IMR-90 (cell line): ENCODE data around the gene FRMD4B. TPM values are rescaled to one million over a fixed set of nuclear protein-coding genes. Genes with fewer than 3 reads are reported as not detected.

Source experiments
- ATAC-seq: fragments of 200-7000 bp; cut with Tn5 transposase; 2 replicates; pipeline ENCODE4 v1.9.1; 2020; ENCODE audit warnings: low read depth, mild to moderate bottlenecking, moderate library complexity
- BruUV-seq: library from RNA; stranded (reverse); fragments of 400-500 nt; replicated peaks from 2 replicates; lab custom pipeline; 2021; lab: Mats Ljungman, UMichigan
- CTCF ChIA-PET: fragments of 300-600 bp; formaldehyde crosslinking; extraction: SDS; loops from one replicate; lab custom pipeline; 2021; ENCODE audit warnings: antibody characterized with exemption; lab: Yijun Ruan, JAX
- POLR2A ChIA-PET: fragments of 300-600 bp; sonication (Branson Sonifier 250); formaldehyde crosslinking; loops from one replicate; lab custom pipeline; 2022; ENCODE audit warnings: antibody characterized with exemption; ENCODE audit not compliant: unreplicated experiment; lab: Charles Lee
- DNase-seq: peaks from one replicate; pipeline ENCODE4 v3.0.0; 2013
- H2AFZ ChIP-seq: replicated peaks from 2 replicates; pipeline ENCODE3; 2013; ENCODE audit warnings: low read length, mild to moderate bottlenecking; ENCODE audit not compliant: poor library complexity
- H2AK5ac ChIP-seq: 2 replicates; pipeline ENCODE4 v1.6.1; 2013; ENCODE audit warnings: low read depth, low read length, inconsistent platforms
- H2AK9ac ChIP-seq: replicated peaks from 2 replicates; pipeline ENCODE3; 2013; ENCODE audit warnings: mild to moderate bottlenecking, low read depth, low read length, moderate library complexity; ENCODE audit not compliant: poor library complexity
- H2BK120ac ChIP-seq: 2 replicates; pipeline ENCODE4 v1.6.1; 2013; ENCODE audit warnings: low read depth, low read length, inconsistent platforms
- H2BK15ac ChIP-seq: 3 replicates; pipeline ENCODE4 v1.6.1; 2013; ENCODE audit warnings: low read depth, low read length, inconsistent platforms
- H2BK20ac ChIP-seq: 2 replicates; pipeline ENCODE4 v1.6.1; 2013; ENCODE audit warnings: low read depth, mild to moderate bottlenecking, inconsistent platforms, low read length, moderate library complexity
- H2BK5ac ChIP-seq: 2 replicates; pipeline ENCODE4 v1.6.1; 2013; ENCODE audit warnings: mild to moderate bottlenecking, low read depth, low read length, inconsistent platforms; ENCODE audit not compliant: poor library complexity, severe bottlenecking
- H3K14ac ChIP-seq: replicated peaks from 2 replicates; pipeline ENCODE4 v1.6.1; 2013; ENCODE audit warnings: low read depth, low read length, inconsistent platforms
- H3K18ac ChIP-seq: 2 replicates; pipeline ENCODE4 v1.6.1; 2013; ENCODE audit warnings: low read depth, low read length, control low read depth
- H3K23ac ChIP-seq: 2 replicates; pipeline ENCODE4 v1.6.1; 2013; ENCODE audit warnings: low read depth, low read length, inconsistent platforms
- H3K27ac ChIP-seq: 2 replicates; pipeline ENCODE4 v1.5.1; 2013; ENCODE audit warnings: mild to moderate bottlenecking, control low read depth, low read length; ENCODE audit not compliant: insufficient read depth
- H3K27me3 ChIP-seq: 2 replicates; pipeline ENCODE4 v1.6.1; 2013; ENCODE audit warnings: low read length; ENCODE audit not compliant: control insufficient read depth, insufficient read depth
- H3K36me3 ChIP-seq: 2 replicates; pipeline ENCODE4 v1.6.1; 2013; ENCODE audit warnings: low read length, mixed read lengths; ENCODE audit not compliant: control insufficient read depth, insufficient read depth
- H3K4ac ChIP-seq: 2 replicates; pipeline ENCODE4 v1.6.1; 2013; ENCODE audit warnings: low read depth, low read length, inconsistent platforms
- H3K4me1 ChIP-seq: 2 replicates; pipeline ENCODE4 v1.6.1; 2013; ENCODE audit warnings: low read length, mixed read lengths; ENCODE audit not compliant: control insufficient read depth, insufficient read depth
- H3K4me2 ChIP-seq: 2 replicates; pipeline ENCODE4 v1.6.1; 2013; ENCODE audit warnings: low read depth, mild to moderate bottlenecking, control low read depth, low read length, moderate library complexity
- H3K4me3 ChIP-seq: 2 replicates; pipeline ENCODE4 v1.5.1; 2013; ENCODE audit warnings: low read depth, mild to moderate bottlenecking, control low read depth, low read length, moderate library complexity; ENCODE audit not compliant: insufficient read depth
- H3K56ac ChIP-seq: 2 replicates; pipeline ENCODE4 v1.6.1; 2013; ENCODE audit warnings: low read length, inconsistent platforms; ENCODE audit not compliant: insufficient read depth; ENCODE audit errors: extremely low read depth
- H3K79me1 ChIP-seq, 2 experiments: 2 replicates each; pipeline ENCODE4 v1.6.1; 2013; ENCODE audit warnings: low read length in 2 of 2, inconsistent platforms in 1 of 2, low read depth in 1 of 2
- H3K9ac ChIP-seq: 2 replicates; pipeline ENCODE4 v1.6.1; 2013; ENCODE audit warnings: low read depth, low read length, control low read depth
- H3K9me1 ChIP-seq: 2 replicates; pipeline ENCODE4 v1.6.1; 2013; ENCODE audit warnings: low read length, inconsistent platforms; ENCODE audit not compliant: insufficient read depth
- H3K9me3 ChIP-seq: 2 replicates; pipeline ENCODE4 v1.6.1; 2013; ENCODE audit warnings: low read length; ENCODE audit not compliant: control insufficient read depth, insufficient read depth
- H4K20me1 ChIP-seq: 2 replicates; pipeline ENCODE4 v1.6.1; 2013; ENCODE audit warnings: low read length, inconsistent platforms; ENCODE audit not compliant: insufficient read depth
- H4K5ac ChIP-seq: 2 replicates; pipeline ENCODE4 v1.6.1; 2013; ENCODE audit warnings: mild to moderate bottlenecking, low read depth, low read length, control low read depth
- H4K8ac ChIP-seq, 2 experiments: 2 replicates each; pipeline ENCODE4 v1.6.1; 2013; ENCODE audit warnings: low read depth in 2 of 2, low read length in 2 of 2, control low read depth in 1 of 2, inconsistent platforms in 1 of 2
- H4K91ac ChIP-seq: 2 replicates; pipeline ENCODE4 v1.6.1; 2013; ENCODE audit warnings: low read depth, low read length, inconsistent platforms; ENCODE audit not compliant: insufficient read depth
- CEBPB ChIP-seq: IDR thresholded peaks from 2 replicates; pipeline ENCODE4 v1.6.1; 2012; ENCODE audit warnings: low read depth, low read length, improper control_type of control experiment
- CHD1 ChIP-seq: IDR thresholded peaks from 2 replicates; pipeline ENCODE4 v1.6.1; 2012; ENCODE audit warnings: low read depth, low read length, improper control_type of control experiment
- MAZ ChIP-seq: IDR thresholded peaks from 2 replicates; pipeline ENCODE4 v1.6.1; 2012; ENCODE audit warnings: low read depth, mild to moderate bottlenecking, low read length, improper control_type of control experiment, moderate library complexity, borderline replicate concordance
- WGBS, 2 experiments: methylation state at CpG; one replicate each; pipeline versions ENCODE4 v1.1.5 to v1.1.7; 2013; ENCODE audit warnings: missing lambda C conversion rate in 2 of 2; ENCODE audit not compliant: insufficient read length in 1 of 2; ENCODE audit errors: extremely low coverage in 2 of 2; 5-methylcytosine and 5-hydroxymethylcytosine counted together
- dilution Hi-C: fragments of 300-500 bp; cut with HindIII; formaldehyde crosslinking; loops from one replicate; pipeline ENCODE4 v1.14.3; 2018; ENCODE audit warnings: low sequenced_read_pairs; ENCODE audit not compliant: unreplicated experiment
- in situ Hi-C: fragments of 300-500 bp; cut with MboI; formaldehyde crosslinking; loops from 3 replicates; pipeline ENCODE4 v1.14.3; 2019; ENCODE audit warnings: low sequenced_read_pairs, inconsistent platforms, mixed read lengths
- intact Hi-C: fragments of 100-400 bp; cut with micrococcal nuclease; formaldehyde crosslinking; loops from 2 replicates; pipeline ENCODE4 v1.10.0; 2022
- polyA plus RNA-seq, 3 experiments: library from polyadenylated mRNA; depleted of rRNA; stranded (reverse); fragments of >200 nt; gene quantifications; 2 replicates each; pipeline ENCODE4 v1.2.3, GENCODE V29; 2012; ENCODE audit warnings: low replicate concordance in 1 of 3
- total RNA-seq: library from RNA; depleted of rRNA; stranded (reverse); fragments of >200 nt; gene quantifications from 2 replicates; pipeline ENCODE4 v1.2.3, GENCODE V29; 2012
- TF ChIP-seq, protein P1 (sequence below): conservative IDR thresholded peaks from 2 replicates; pipeline ENCODE4 v1.5.1; 2012; ENCODE audit warnings: mild to moderate bottlenecking, low read depth, low read length, improper control_type of control experiment
- TF ChIP-seq, protein P2 (sequence below): fragments of 150-350 bp; IDR thresholded peaks from 2 replicates; pipeline ENCODE4 v1.6.1; 2016; ENCODE audit warnings: low read depth, mild to moderate bottlenecking, low read length, moderate library complexity, borderline replicate concordance

Gene FRMD4B
- total and polyA plus RNA-seq, 2 of the 4 experiments (the other 2 are of a cell fraction): 0.14 to 0.36 TPM

DNA sequence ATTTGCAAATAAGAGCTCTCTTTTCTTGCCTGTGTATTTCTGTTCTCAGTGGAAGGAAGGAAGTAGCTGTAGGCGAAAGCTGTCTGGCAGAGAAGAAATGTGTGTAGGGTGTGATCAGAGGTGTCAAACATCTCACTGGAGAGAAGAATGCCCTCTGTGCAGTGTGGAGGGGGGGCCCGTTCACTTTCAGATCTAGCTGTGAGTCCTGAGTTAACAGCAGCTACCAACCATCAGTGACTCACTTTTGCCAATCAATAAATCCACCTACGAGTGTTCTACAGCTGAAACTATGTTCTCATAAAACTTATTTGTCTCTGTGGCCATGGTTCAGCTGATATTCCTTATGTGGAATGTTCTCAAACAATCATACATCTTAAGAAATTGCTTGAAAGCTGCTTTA, 103.7 kb downstream of the FRMD4B start:
- H4K5ac ChIP-seq: no peak overlapping the region
- H4K8ac ChIP-seq: no peak overlapping the region
- ChIA-PET POLR2A (no interaction called here), CTCF (interaction anchor here (0.6 to 1.1 kb wide), 2 partner anchors 28 to 39 kb away, joined by 3 to 4 read pairs; no protein-coding TSS in a partner anchor)
- H2BK5ac ChIP-seq: no peak overlapping the region
- no peaks in the 10 kb centered on the region for H3K79me1 ChIP-seq
- dilution Hi-C loops (no loop called here), intact Hi-C loops (no loop called here), in situ Hi-C loops (no loop called here)
- no peak overlapping the region for H2AK5ac ChIP-seq
- no peak overlapping the region for H3K4me2 ChIP-seq
- no peak overlapping the region for H2BK20ac ChIP-seq
- no peak overlapping the region for H2AFZ ChIP-seq
- H3K36me3 ChIP-seq: no peaks in the 10 kb centered on the region
- H3K9me3 ChIP-seq: no peaks in the 10 kb centered on the region
- H3K23ac ChIP-seq: no peak overlapping the region
- no peak overlapping the region for H3K18ac ChIP-seq
- no peak overlapping the region for H3K14ac ChIP-seq
- no peak for TF ChIP-seq CEBPB
- TF ChIP-seq, protein P1, sequence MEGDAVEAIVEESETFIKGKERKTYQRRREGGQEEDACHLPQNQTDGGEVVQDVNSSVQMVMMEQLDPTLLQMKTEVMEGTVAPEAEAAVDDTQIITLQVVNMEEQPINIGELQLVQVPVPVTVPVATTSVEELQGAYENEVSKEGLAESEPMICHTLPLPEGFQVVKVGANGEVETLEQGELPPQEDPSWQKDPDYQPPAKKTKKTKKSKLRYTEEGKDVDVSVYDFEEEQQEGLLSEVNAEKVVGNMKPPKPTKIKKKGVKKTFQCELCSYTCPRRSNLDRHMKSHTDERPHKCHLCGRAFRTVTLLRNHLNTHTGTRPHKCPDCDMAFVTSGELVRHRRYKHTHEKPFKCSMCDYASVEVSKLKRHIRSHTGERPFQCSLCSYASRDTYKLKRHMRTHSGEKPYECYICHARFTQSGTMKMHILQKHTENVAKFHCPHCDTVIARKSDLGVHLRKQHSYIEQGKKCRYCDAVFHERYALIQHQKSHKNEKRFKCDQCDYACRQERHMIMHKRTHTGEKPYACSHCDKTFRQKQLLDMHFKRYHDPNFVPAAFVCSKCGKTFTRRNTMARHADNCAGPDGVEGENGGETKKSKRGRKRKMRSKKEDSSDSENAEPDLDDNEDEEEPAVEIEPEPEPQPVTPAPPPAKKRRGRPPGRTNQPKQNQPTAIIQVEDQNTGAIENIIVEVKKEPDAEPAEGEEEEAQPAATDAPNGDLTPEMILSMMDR: no peak
- no peak for TF ChIP-seq CHD1
- TF ChIP-seq, protein P2, sequence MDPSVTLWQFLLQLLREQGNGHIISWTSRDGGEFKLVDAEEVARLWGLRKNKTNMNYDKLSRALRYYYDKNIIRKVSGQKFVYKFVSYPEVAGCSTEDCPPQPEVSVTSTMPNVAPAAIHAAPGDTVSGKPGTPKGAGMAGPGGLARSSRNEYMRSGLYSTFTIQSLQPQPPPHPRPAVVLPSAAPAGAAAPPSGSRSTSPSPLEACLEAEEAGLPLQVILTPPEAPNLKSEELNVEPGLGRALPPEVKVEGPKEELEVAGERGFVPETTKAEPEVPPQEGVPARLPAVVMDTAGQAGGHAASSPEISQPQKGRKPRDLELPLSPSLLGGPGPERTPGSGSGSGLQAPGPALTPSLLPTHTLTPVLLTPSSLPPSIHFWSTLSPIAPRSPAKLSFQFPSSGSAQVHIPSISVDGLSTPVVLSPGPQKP: no peak
- TF ChIP-seq MAZ: no peak
- peaks cover 2% of the 10 kb centered on the region; the same call in 1 of the 2 replicates for H3K27me3 ChIP-seq
- no peak overlapping the region for H4K91ac ChIP-seq
- no peak overlapping the region for H3K4me3 ChIP-seq
- H3K9ac ChIP-seq: no peak overlapping the region
- WGBS, 2 experiments: no CpG with 5 or more reads among the region's 3 CpGs
- ATAC-seq (no peak), DNase-seq (no peak)
- H3K9me1 ChIP-seq: no peaks in the 10 kb centered on the region
- no peak overlapping the region for H3K4ac ChIP-seq
- BruUV-seq: no TSS peak
- no peak overlapping the region for H3K56ac ChIP-seq
- no peak overlapping the region for H3K27ac ChIP-seq
- no peak overlapping the region for H2BK15ac ChIP-seq
- no peak overlapping the region for H2BK120ac ChIP-seq
- no peaks in the 10 kb centered on the region for H3K4me1 ChIP-seq
- no peaks in the 10 kb centered on the region for H4K20me1 ChIP-seq
- no peak overlapping the region for H2AK9ac ChIP-seq
